Measurements from ENCODE around the gene CAMK2A.

GRCh38 chr5:150258130-150258529 is 31.4 kb downstream of the CAMK2A start:
- TF ChIP-seq GABPA (IDR thresholded peaks at IDR 0.05 in 1 of 2, conservative IDR thresholded peaks at IDR 0.05 in 1 of 2) (no peak), CTCF (IDR thresholded peaks at IDR 0.05; ENCODE audit: low read depth, low read length, missing input control) (no peak), RAD21 (IDR thresholded peaks at IDR 0.05) (no peak), JUND (IDR thresholded peaks at IDR 0.05) (no peak), RXRA (IDR thresholded peaks at IDR 0.05) (no peak), SP1 (IDR thresholded peaks at IDR 0.05) (no peak), FOXA1 (IDR thresholded peaks at IDR 0.05) (no peak), REST (IDR thresholded peaks at IDR 0.05) (no peak), ATF3 (IDR thresholded peaks at IDR 0.05) (no peak), EGR1 (IDR thresholded peaks at IDR 0.05; ENCODE audit: low read depth in 2 of 2) (no peak), ZBTB33 (IDR thresholded peaks at IDR 0.05) (no peak), MAX (IDR thresholded peaks at IDR 0.05) (no peak), HNF4A (conservative IDR thresholded peaks at IDR 0.05) (no peak)
